ENCODE results near the gene KLHL41. TPM values are rescaled to one million over a fixed set of nuclear protein-coding genes. Genes with fewer than 3 reads are reported as not detected.

The KLHL41 gene
- total and polyA plus RNA-seq, 2 experiments from 2014 or later, result 0.34 to 1.8 TPM

DNA sequence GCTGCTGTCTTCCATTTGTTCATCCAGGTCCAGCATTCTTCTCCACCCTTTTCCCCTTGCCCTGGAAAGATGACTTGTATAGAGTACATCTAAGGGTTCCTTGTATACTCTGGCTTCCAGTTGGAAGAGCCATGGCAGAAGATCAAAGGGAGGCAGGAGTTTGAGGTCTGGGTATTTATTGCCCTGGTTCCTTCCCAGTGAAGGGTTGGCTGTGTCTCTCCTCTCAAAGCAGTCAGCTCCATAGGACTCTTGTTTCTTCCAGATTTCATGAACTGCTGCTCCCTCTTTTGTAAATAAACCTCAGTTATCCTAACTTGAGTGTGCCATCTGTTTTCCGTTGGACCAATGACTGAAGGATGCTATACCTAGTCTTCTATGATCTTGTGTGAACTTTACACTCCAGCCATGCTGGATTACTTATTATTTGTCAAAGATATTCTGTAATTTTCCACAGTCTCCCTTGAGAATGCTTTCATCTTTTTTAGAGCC is 23.8 kb upstream of the KLHL41 start:
- TF ChIP-seq EZH2phosphoT487 (IDR thresholded peaks at IDR 0.05; ENCODE audit: low read depth, severe bottlenecking, unreplicated experiment) (no peak), EZH2 (IDR thresholded peaks at IDR 0.05; ENCODE audit: borderline replicate concordance) (no peak)
- TF ChIP-seq, protein P1, sequence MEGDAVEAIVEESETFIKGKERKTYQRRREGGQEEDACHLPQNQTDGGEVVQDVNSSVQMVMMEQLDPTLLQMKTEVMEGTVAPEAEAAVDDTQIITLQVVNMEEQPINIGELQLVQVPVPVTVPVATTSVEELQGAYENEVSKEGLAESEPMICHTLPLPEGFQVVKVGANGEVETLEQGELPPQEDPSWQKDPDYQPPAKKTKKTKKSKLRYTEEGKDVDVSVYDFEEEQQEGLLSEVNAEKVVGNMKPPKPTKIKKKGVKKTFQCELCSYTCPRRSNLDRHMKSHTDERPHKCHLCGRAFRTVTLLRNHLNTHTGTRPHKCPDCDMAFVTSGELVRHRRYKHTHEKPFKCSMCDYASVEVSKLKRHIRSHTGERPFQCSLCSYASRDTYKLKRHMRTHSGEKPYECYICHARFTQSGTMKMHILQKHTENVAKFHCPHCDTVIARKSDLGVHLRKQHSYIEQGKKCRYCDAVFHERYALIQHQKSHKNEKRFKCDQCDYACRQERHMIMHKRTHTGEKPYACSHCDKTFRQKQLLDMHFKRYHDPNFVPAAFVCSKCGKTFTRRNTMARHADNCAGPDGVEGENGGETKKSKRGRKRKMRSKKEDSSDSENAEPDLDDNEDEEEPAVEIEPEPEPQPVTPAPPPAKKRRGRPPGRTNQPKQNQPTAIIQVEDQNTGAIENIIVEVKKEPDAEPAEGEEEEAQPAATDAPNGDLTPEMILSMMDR (IDR thresholded peaks at IDR 0.05; ENCODE audit: poor library complexity), result no peak
- Histone ChIP-seq H3K79me2 (no peaks in the 10 kb centered on the region), H3K9me2 (replicated peaks; ENCODE audit: insufficient read depth) (no peaks in the 10 kb centered on the region), H3K27ac (no peak overlapping the region), H3K4me2 (no peak overlapping the region), H4K20me1 (ENCODE audit: insufficient read depth, poor library complexity, severe bottlenecking) (no peaks in the 10 kb centered on the region), H3K4me1 (ENCODE audit: insufficient read depth) (no peaks in the 10 kb centered on the region), H3K36me3 (replicated peaks; ENCODE audit: insufficient read depth, low read depth) (no peaks in the 10 kb centered on the region), H3K27me3 (no peaks in the 10 kb centered on the region), H3K4me3 (no peak overlapping the region), H3K9me3 (ENCODE audit: low read depth) (no peaks in the 10 kb centered on the region), H2AFZ (no peak overlapping the region)
- no peak for DNase-seq (ENCODE audit: low spot score)
- WGBS (ENCODE audit: low lambda C conversion rate, missing lambda C conversion rate), result 85% methylated on average over 1 of the region's 1 CpG

DNA sequence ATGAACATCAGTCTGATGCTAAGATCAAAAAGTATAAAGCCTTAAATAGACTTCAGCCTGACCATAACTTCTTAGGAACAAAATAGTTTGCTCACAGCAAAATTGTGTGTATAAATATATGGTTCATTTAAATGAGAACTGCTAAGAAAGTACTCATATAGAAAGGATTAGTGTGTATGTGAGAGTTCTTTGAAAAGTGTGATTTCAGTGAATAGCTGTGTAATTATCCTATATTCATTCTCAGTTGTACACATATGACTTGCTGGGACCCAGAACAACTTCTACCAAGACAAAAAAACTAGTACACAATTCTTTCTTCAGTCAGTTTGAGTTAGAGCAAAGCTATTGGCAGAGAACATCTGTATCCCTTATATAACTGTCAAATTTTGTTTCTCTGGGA is 23.0 kb upstream of the KLHL41 start:
- Histone ChIP-seq H3K36me3 (replicated peaks; ENCODE audit: insufficient read depth, low read depth) (no peaks in the 10 kb centered on the region), H3K4me2 (no peak overlapping the region), H2AFZ (no peak overlapping the region), H4K20me1 (ENCODE audit: insufficient read depth, poor library complexity, severe bottlenecking) (no peaks in the 10 kb centered on the region), H3K79me2 (no peaks in the 10 kb centered on the region), H3K4me3 (no peak overlapping the region), H3K9me3 (ENCODE audit: low read depth) (no peaks in the 10 kb centered on the region), H3K4me1 (ENCODE audit: insufficient read depth) (no peaks in the 10 kb centered on the region), H3K27me3 (no peaks in the 10 kb centered on the region), H3K27ac (no peak overlapping the region), H3K9me2 (replicated peaks; ENCODE audit: insufficient read depth) (no peaks in the 10 kb centered on the region)
- no peak for DNase-seq (ENCODE audit: low spot score)
- TF ChIP-seq, protein P1 (IDR thresholded peaks at IDR 0.05; ENCODE audit: poor library complexity), result no peak
- TF ChIP-seq EZH2 (IDR thresholded peaks at IDR 0.05; ENCODE audit: borderline replicate concordance), result no peak
- no peak for TF ChIP-seq EZH2phosphoT487 (IDR thresholded peaks at IDR 0.05; ENCODE audit: low read depth, severe bottlenecking, unreplicated experiment)

DNA sequence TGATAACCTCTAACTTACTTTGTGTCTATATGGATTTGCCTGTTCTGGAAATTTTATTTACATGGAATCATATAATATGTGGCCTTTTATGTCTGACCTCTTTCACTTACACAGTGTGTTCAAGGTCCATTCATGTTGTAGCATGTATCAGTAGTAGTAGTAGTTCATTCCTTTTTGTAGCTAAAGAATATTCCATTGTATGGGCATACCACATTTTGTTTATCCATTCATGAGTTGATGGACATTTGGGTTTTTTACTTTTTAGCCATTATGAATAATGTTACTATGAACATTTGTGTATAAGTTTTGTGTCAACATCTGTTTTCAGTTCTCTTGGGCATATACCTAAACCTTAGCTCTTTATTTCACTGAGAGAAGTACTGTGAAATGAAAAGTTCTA is 18.7 kb upstream of the KLHL41 start:
- TF ChIP-seq, protein P1 (IDR thresholded peaks at IDR 0.05; ENCODE audit: poor library complexity), result no peak
- TF ChIP-seq EZH2 (IDR thresholded peaks at IDR 0.05; ENCODE audit: borderline replicate concordance), result no peak
- no peak for TF ChIP-seq EZH2phosphoT487 (IDR thresholded peaks at IDR 0.05; ENCODE audit: low read depth, severe bottlenecking, unreplicated experiment)
- Histone ChIP-seq H3K4me1 (ENCODE audit: insufficient read depth) (no peaks in the 10 kb centered on the region), H4K20me1 (ENCODE audit: insufficient read depth, poor library complexity, severe bottlenecking) (no peaks in the 10 kb centered on the region)

DNA sequence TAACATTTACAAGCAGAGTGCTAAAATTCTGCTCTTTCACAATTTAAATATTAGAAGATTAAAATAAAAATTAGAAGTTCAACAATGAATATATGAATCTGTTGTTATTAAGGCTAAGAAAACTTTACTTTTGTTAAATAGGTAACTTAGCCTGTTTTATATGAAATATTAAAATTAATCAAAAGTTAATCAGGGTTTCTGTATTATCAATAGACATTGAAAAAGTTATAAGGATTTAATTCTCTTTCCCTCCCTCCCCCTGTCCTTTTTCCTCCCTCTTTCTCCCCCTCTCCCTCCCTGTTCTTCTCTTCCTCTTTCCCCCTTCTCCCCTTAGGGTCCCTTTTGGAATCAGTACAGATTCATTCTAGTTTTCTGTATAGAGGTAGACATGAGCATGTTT is 18.1 kb upstream of the KLHL41 start:
- Histone ChIP-seq H2AFZ (no peak overlapping the region), H3K4me3 (no peak overlapping the region), H3K9me2 (replicated peaks; ENCODE audit: insufficient read depth) (no peaks in the 10 kb centered on the region), H3K4me1 (ENCODE audit: insufficient read depth) (no peaks in the 10 kb centered on the region), H3K79me2 (no peaks in the 10 kb centered on the region), H3K27ac (no peak overlapping the region), H3K9me3 (ENCODE audit: low read depth) (no peaks in the 10 kb centered on the region), H3K4me2 (no peak overlapping the region), H3K36me3 (replicated peaks; ENCODE audit: insufficient read depth, low read depth) (no peaks in the 10 kb centered on the region), H4K20me1 (ENCODE audit: insufficient read depth, poor library complexity, severe bottlenecking) (no peaks in the 10 kb centered on the region), H3K27me3 (no peaks in the 10 kb centered on the region)
- TF ChIP-seq, protein P1 (IDR thresholded peaks at IDR 0.05; ENCODE audit: poor library complexity), result no peak
- no peak for TF ChIP-seq EZH2 (IDR thresholded peaks at IDR 0.05; ENCODE audit: borderline replicate concordance)
- TF ChIP-seq EZH2phosphoT487 (IDR thresholded peaks at IDR 0.05; ENCODE audit: low read depth, severe bottlenecking, unreplicated experiment), result no peak
- DNase-seq (ENCODE audit: low spot score), result no peak

More for the DNA sequence above, 18.7 kb upstream of the KLHL41 start:
- H3K36me3 ChIP-seq (replicated peaks; ENCODE audit: insufficient read depth, low read depth), result no peaks in the 10 kb centered on the region
- no peak for DNase-seq (ENCODE audit: low spot score)
- H3K27ac ChIP-seq, result no peak overlapping the region
- H2AFZ ChIP-seq, result no peak overlapping the region
- H3K79me2 ChIP-seq, result no peaks in the 10 kb centered on the region
- no peak overlapping the region for H3K4me3 ChIP-seq
- no peaks in the 10 kb centered on the region for H3K9me2 ChIP-seq (replicated peaks; ENCODE audit: insufficient read depth)
- H3K4me2 ChIP-seq, result no peak overlapping the region
- no peaks in the 10 kb centered on the region for H3K27me3 ChIP-seq
- no peaks in the 10 kb centered on the region for H3K9me3 ChIP-seq (ENCODE audit: low read depth)
